ENCODE results near the gene IFIT2.

GRCh38 chr10:89336241-89336640, 34.4 kb downstream of the IFIT2 start:
- no peak for TF ChIP-seq CTCF (conservative IDR thresholded peaks at IDR 0.05; ENCODE audit: low read depth in 2 of 2)
- TF ChIP-seq REST (IDR thresholded peaks at IDR 0.05; ENCODE audit: unreplicated experiment) = no peak
- no peak for TF ChIP-seq POLR2AphosphoS5 (IDR thresholded peaks at IDR 0.05; ENCODE audit: low read depth)

Measured in GM23338 (cell line).